A549 (cell line): ENCODE measurements around the gene STXBP6.

ENCODE experiments used
- CBX8 ChIP-seq: fragments of 200-600 bp; sonication (generic); IDR thresholded peaks from 2 replicates; pipeline ENCODE4 v1.6.1; 2016
- HDAC2 ChIP-seq: fragments of 200-600 bp; sonication (generic); IDR thresholded peaks from 2 replicates; pipeline ENCODE4 v1.6.1; 2016
- POLR2A ChIP-seq: IDR thresholded peaks from 2 replicates; pipeline ENCODE4 v1.6.1; 2012; ENCODE audit warnings: mild to moderate bottlenecking, low read length
- RCOR1 ChIP-seq: fragments of 150-350 bp; IDR thresholded peaks from 2 replicates; pipeline ENCODE4 v1.6.1; 2014; ENCODE audit warnings: antibody characterized with exemption, low read length, low read depth
- TP53 ChIP-seq: fragments of 250-450 bp; sonication (Bioruptor Pico); IDR thresholded peaks from 2 replicates; pipeline ENCODE4 v1.5.0; 2021; ENCODE audit warnings: mild to moderate bottlenecking, moderate library complexity
- TF ChIP-seq, protein P1 (sequence below): fragments of >200 bp; sonication (Bioruptor Twin); formaldehyde crosslinking; IDR thresholded peaks from 3 replicates; pipeline ENCODE4 v1.5.1; 2016

GRCh38 chr14:24920265-24921075 is 129.5 kb downstream of the STXBP6 start:
- TF ChIP-seq, protein P1, sequence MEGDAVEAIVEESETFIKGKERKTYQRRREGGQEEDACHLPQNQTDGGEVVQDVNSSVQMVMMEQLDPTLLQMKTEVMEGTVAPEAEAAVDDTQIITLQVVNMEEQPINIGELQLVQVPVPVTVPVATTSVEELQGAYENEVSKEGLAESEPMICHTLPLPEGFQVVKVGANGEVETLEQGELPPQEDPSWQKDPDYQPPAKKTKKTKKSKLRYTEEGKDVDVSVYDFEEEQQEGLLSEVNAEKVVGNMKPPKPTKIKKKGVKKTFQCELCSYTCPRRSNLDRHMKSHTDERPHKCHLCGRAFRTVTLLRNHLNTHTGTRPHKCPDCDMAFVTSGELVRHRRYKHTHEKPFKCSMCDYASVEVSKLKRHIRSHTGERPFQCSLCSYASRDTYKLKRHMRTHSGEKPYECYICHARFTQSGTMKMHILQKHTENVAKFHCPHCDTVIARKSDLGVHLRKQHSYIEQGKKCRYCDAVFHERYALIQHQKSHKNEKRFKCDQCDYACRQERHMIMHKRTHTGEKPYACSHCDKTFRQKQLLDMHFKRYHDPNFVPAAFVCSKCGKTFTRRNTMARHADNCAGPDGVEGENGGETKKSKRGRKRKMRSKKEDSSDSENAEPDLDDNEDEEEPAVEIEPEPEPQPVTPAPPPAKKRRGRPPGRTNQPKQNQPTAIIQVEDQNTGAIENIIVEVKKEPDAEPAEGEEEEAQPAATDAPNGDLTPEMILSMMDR: no peak
- TF ChIP-seq HDAC2: no peak
- TF ChIP-seq POLR2A: no peak
- TF ChIP-seq RCOR1: no peak
- TF ChIP-seq CBX8: no peak
- TF ChIP-seq TP53 (CRISPR knock-in tag): no peak
